Measurements from ENCODE around the gene GBF1.

DNA sequence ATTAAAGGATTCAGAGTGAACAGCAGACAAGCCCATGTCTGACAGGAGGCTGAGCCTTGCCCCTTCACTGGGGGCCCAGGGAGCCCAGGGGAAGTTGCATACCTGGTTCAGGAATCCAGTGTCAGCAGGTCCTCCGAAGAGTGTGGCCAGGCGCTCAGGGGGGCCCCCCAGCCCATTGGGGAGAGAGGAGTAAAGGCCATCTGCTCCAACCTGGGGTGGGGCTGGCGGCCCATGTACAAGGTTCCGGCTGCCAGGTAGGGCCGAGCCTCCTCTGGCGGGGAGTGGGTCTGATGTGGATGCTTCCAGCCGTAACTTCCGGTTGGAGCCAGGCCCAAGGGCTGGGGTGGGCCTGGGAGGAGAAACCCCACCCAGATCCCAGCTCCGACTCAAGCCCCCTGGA is 171.0 kb downstream of the GBF1 start:
- TF ChIP-seq, protein P1, sequence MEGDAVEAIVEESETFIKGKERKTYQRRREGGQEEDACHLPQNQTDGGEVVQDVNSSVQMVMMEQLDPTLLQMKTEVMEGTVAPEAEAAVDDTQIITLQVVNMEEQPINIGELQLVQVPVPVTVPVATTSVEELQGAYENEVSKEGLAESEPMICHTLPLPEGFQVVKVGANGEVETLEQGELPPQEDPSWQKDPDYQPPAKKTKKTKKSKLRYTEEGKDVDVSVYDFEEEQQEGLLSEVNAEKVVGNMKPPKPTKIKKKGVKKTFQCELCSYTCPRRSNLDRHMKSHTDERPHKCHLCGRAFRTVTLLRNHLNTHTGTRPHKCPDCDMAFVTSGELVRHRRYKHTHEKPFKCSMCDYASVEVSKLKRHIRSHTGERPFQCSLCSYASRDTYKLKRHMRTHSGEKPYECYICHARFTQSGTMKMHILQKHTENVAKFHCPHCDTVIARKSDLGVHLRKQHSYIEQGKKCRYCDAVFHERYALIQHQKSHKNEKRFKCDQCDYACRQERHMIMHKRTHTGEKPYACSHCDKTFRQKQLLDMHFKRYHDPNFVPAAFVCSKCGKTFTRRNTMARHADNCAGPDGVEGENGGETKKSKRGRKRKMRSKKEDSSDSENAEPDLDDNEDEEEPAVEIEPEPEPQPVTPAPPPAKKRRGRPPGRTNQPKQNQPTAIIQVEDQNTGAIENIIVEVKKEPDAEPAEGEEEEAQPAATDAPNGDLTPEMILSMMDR (conservative IDR thresholded peaks at IDR 0.05) = no peak
- no peak for TF ChIP-seq EZH2 (IDR thresholded peaks at IDR 0.05; ENCODE audit: low read depth)
